HG02610 (cell line): ENCODE data around the gene FAH.

Experiments
- ATAC-seq: cut with Tn5 transposase; IDR thresholded peaks from one replicate; pipeline ENCODE4 v1.9.1; 2021; ENCODE audit warnings: mild to moderate bottlenecking, moderate library complexity; ENCODE audit not compliant: unreplicated experiment

The FAH gene

DNA sequence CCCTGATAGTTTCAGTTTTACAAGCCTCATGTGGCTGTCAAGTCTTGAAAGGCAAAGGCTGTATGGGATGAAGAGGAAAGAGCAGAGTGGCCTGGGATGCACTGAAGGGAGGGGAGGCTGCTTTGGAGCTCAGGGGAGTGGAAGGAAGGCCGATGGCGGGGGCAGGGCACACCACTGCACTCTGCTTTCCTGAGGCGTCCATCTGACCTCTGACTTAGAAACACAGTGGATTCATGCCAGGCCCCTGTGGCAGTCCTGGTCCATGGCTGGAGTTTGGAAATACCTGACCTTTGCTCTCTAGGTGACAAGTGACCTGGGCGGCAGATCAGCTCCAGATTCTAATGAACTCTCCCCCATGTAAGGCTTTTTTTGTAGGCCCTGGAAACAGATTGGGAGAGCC, 19.0 kb downstream of the FAH start:
- ATAC-seq = no peak

DNA sequence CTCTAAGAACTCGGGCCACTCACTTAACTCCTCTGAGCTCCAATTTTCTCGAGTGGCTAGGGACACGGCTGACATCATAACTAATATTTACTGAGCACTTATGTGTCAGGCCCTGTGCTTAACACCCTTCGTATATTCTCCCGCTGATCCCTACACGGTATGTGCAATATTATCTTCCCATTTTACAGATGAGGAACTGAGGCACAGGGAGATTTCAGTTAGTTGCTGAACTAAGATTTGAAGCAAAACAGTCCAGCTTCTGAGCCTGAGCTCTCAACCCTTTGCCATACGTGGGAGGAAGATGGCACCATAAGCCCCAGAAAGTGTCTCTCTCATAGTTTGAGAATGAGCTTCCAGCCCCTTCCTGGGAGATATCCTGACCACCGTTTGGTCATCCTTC, 19.6 kb downstream of the FAH start:
- no peak for ATAC-seq

DNA sequence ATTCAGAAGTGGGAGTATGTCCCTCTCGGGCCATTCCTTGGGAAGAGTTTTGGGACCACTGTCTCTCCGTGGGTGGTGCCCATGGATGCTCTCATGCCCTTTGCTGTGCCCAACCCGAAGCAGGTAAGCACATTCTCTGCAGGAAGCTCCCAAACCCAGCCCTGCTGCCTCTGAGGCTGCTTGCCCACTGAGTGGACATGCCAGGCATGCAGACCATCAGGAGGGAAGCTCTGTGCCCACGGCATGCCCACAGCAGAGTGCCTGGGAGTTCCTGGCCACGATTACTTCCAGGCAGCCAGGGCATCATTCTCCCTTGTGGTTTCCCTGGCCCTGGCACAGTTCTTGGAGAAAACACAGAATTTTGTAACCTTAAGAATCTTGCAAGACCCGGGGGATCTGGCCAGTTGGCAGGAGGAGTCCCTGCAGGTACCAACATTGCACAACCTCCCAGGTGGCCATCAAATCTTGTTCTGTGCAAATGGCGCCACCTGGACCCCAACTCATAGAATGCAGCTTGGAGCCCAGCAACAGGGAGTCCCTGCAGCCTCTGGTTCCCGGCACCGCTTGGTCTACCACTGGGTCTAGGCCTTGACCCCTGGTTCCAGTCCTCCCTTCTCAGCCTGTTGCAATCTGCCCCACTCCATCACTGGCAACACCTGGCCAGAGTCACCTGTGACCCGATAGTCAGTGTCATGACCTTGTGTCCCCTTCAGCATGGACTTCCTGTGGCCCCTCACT, 20.4 kb downstream of the FAH start:
- no peak for ATAC-seq

DNA sequence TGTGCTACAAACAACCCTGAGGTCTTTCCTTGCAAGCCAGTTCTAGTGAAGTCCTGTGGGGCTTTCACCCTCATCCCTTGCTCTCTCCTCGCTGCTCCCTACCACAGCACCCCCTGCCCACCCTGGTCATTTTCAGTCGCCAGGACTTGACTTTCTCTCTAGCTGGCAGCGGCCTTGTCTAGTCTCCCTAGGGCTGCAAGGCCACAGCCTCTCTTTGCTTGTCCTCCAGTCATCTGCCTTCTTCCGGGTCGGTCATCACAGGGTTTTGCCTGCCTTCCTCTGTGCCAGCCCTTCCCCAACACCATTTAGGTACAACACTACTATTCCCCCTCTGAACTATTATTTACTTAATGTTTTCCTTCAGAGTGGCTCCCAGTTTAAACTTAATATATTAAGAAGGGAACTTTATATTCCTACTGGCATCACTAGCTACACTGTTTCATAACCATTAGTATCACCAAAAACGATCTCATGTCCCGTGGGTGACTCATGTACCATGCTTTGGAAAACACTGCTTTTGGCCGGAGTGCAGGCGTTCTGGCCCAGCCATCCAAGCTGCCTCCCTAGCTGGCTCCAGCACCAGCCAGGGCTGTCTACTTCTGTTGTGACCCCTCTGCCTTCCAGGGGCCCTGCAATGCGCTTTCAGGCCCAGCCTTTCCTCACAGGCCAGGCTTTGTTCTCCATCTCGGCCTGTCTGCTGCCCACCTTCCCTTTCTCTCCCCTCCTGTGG, 21.4 kb downstream of the FAH start:
- no peak for ATAC-seq

DNA sequence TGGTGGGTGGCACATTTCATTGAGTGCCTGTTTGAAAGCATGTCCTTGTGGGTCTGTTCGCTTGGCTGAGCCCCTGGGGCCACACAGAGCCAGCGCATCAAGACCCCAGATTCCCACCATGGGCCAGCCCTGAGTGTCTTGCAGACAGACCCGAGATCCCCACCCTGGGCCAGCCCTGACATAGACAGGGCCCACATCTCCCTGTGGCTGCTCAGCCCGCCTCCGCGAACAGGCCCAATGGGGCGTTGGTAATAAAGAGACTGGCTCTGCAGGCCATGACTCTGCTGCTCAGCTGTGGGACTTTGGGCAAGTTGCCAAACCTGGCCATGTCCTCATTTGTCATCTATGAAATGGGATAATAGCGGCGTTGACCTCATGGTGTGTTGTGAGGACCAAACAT, 22.6 kb downstream of the FAH start:
- ATAC-seq = no peak

DNA sequence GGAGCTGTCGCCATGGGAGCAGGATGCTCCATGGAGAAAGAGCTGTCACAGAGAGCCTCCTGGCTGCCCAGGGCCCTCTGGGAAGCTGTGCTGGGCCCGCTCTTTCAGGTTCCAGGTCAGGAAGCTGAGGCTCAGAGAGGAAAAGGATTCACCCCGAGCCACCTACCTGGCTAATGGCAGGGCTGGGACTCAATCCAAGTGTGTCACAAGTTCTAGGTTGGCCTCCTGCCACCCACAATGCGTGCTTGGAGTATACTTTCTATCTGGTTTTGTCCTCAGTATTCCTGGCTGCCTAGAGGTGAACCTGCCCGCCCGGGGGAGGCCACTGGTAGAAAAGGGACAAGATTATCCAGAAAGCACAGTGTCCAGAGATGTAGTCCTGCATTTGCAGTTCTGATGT, 23.6 kb downstream of the FAH start:
- ATAC-seq = no peak

DNA sequence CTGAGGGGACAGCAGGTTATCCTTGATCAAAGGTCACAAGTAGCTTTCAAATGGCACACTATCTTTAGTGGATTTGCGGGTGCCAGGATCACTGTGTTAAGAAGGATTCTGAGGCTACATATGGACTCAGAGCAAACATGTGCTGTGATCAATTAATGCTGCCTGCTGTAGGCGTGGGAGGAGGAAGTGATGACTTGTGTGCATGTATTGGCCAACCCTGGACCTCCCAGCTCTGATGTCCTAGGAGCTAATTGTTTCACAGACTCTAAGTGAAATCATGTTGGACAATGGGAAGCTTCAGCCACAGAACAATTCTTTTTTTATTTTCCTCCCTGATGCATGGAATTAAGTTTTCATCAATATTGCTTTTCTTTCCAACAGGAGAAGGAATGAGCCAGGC, 24.4 kb downstream of the FAH start:
- ATAC-seq = no peak

DNA sequence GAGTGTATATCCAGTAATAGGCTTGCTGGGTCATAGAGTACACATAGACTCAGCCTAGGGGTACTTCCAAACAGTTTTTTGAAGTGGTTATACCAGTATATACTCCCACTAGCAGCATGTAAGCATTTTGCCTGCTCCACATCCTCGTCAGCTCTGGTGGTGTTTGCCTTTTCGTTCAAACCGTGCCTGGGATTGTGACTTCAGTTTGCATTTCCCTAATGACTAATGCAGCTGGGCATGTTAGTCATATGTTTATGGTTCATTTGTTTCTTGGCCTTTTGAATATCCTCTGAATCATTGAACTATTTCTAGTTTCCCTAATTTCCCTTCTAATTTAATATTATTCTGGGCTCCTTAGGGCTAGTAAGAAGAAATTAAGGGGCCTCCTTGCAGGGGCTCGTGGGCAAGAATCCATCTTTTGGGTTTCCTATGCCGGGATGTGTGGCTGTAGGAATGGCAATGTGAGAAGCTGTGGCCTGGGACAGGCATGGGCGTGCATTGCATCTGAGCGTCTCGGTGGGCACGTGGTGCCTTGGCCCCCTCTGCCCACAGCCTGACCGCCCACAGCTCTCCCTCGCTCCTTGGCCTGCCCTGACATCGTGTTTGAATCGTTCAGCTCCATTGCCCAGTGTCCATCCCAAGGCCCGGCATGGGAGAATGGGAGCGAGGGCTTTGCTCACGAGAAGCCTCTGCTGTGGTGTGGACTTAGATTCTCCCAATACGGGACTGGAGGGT, 26.4 kb downstream of the FAH start:
- no peak for ATAC-seq

DNA sequence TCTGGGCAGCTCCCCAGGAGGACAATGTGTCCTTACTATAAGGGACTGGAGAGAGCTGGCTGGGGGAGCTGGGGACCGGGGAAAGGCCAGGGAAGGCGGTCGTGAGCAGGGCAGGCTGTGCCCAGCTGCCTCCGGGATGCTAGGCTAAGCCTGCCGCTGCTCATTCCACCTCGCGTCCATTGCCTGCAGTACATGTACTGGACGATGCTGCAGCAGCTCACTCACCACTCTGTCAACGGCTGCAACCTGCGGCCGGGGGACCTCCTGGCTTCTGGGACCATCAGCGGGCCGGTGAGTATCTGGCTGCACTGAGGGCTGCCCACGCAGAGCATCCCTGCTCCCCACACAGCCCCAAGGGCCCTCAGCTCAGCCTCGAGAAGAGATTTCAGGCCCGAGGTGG, 27.1 kb downstream of the FAH start:
- ATAC-seq = no peak

DNA sequence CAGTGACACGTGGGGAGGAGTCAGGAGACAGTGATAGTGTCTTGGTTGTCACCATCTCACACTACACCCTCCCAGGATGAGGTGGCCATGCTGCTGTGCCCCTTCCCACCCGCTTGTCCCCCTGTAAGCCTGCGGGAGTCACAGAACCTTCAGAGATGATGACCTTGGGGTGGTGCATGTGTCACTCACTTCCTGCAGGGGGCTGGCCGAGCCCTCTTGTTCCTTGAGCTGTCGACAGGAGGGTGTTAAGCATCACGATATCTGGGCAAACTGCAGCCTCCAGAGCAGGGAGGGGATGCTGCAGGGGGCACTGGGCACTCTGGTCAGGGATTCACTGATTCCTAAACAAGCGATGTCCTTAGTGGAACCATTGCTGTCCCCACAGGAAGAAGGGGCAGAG, 27.7 kb downstream of the FAH start:
- ATAC-seq = no peak

DNA sequence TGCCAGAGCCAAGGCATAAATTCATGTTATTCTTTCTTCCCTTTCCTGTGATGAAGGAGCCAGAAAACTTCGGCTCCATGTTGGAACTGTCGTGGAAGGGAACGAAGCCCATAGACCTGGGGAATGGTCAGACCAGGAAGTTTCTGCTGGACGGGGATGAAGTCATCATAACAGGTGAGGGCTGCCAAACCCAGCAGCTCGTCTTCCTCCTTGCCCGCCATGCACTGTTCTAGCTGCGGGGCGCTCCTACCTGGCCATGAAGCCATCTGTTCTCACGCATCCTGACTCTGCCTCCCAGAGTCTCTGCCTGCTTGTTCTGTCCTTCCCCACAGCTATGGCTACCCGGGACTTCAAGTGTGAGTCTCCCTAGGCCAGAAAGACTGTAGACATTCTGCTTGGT, 28.2 kb downstream of the FAH start:
- no peak for ATAC-seq

DNA sequence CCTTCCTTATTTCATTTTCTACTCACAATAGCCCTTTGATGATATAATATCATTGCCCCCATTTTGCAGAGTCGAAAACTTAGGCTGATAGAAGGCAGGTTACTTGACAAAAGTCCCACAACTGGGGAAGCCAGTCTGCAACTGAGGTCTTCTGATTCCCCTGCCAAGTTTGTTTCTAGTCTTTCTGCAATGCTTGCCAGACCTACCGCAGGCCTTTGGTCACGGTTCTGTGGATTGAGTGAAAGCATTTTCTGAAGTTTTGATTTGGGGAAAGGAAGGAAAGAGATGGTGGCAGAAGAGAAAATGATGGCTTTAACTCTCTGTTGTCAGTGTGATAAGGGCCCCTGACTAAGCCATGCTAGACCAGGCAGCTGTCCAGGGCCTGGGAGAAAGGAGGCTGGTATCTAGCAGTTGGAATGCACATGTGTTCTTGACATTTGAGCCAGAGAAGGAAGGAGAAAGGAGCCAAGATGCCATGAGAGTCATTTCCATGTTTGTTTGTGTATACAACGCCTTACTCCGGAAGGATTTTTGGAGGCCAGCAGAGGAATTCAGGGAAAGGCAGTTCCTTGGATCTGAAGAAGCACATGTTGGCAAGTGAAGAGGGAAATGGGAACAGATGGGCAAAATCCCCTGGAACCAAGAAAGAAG, 29.9 kb downstream of the FAH start:
- no peak for ATAC-seq

DNA sequence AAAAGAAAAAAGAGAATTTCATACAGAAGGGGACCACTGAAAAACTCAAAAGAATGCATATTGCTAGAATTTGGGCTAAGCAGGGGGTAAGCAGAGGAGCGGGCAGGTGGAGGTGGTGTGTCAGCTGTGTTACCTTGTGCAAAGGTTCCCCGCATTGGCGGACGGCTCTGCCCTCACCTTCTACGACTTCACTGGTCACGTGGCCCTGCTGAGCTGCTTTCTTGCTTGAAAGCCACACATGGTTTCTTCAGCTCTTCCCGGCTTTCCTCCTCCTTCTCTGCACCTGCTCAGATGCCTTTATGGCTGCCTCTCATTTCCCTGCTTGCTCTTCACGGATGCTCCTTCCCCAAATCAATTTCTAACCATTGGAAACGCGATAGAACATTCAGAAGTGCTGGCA, 30.5 kb downstream of the FAH start:
- ATAC-seq = no peak

DNA sequence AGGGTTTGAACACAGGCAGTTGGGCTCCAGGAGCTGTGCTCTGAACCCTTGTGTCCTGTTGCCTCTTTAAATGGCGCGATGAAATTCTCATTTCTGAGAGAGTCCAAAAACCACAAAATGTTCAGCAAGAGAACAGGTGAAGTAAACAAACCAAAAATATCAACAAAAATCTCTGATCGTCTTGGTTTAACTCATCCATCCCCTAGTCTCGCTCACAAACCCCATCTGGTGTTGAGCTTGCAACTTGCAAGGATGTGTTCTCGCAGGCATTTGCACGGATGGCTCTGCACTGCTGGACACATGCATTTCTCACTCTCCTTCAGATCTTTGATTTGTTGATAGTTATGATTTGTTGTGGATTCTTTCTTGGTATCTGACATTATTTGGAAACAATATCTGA, 31.1 kb downstream of the FAH start:
- no peak for ATAC-seq

DNA sequence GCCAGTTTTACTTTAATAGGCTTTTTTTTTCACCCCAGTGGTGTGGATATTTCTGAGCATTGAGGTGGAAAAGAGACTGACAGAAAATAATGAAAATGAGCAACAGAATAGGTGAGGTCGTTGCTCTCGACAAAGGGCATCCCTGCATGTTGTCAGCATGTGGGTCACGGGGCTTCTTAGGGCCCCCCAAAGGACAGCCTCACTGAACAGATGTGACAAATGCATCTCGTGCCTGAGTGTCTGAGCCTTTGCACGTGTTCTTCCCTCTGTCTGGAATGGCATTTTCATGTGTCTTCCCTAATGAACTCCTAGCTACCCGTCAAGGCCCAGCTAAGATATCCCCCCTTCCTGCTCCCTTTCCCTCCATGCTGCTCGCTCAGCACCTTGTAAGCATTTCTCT, 31.8 kb downstream of the FAH start:
- ATAC-seq = no peak

DNA sequence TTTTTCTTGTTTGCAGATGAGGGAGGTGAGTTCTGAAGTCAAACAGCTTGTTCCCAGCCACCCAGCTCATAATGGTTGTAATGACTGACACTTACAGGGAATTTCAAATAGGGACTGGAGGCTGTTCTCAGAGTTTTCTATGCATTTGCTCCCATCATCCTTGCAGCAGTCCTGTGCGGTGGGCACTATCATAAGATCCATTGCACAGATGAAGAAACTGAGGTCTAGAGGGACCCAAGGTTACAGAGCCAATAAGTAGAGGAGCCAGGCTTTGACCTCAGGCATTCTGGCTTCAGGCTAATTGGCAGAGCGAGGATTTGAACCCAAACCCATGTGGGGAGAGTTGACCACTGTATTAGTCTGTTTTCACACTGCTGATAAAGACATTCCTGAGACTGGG, 32.4 kb downstream of the FAH start:
- no peak for ATAC-seq

DNA sequence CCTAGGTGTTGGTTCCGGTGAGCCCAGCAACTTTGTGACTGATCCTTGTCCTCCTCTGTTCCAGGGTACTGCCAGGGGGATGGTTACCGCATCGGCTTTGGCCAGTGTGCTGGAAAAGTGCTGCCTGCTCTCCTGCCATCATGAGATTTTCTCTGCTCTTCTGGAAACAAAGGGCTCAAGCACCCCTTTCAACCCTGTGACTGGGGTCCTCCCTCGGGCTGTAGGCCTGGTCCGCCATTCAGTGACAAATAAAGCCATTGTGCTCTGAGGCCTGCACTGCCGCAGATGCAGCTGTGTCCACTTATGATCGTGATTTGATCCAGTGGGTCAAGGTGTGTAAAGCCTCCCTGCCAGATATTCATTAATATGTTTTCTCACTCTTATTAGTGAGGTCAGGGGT, 33.3 kb downstream of the FAH start:
- ATAC-seq = no peak

DNA sequence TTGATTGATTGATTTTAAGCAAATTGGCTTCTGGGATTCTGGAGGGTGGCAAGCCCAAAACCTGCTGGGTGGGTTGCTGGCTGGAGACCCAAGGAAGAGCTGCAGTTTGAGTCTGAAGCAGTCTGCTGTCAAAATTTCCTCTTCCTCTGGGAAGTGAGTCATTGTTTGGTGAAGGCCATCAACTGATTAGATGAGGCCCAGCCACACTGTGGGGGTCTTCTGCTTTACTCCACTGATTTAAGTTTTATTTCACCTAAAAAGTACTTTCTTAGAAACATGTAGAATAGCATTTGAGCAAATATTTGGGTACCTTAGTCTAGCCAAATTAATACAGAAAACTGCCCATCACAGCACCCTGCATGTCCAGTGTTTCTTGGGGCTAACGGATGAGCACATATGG, 33.8 kb downstream of the FAH start:
- ATAC-seq = no peak

DNA sequence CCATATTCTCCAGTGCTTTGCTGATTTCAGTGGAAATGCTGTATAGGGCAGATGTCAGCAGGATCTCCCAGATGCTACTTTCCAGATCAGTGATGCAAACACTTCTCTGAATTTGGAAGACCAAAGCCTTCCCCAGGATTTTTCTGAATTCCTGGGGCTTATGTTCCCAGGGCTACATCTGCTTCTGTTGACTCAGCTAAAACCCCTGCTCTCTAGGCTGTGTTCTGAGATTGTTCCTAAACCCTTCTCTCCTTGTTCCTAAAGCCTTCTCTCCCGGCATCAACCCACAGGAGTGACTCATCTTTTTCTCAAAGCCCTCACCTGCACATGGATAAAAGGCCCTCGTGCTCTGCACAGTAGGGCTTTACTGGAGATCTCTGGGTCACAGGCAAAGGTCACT, 35.5 kb downstream of the FAH start:
- no peak for ATAC-seq

DNA sequence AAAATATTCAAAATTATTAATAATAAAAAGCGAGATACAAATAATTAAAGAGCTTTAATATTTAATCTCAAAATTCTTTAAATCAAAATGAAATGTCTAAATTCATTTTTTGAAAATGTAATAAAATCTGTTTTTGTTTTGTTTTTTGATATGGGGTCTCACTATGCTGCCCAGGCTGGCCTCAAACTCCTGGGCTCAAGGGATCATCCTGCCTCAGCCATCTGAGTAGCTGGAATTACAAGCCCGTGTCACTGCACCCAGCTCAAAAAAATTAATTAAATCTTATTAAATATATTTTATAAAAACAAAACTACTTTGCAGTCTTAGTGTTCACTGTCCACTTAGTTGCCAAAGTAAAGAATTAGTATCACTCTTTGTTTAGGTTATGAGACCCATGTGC, 38.4 kb downstream of the FAH start:
- ATAC-seq = no peak

DNA sequence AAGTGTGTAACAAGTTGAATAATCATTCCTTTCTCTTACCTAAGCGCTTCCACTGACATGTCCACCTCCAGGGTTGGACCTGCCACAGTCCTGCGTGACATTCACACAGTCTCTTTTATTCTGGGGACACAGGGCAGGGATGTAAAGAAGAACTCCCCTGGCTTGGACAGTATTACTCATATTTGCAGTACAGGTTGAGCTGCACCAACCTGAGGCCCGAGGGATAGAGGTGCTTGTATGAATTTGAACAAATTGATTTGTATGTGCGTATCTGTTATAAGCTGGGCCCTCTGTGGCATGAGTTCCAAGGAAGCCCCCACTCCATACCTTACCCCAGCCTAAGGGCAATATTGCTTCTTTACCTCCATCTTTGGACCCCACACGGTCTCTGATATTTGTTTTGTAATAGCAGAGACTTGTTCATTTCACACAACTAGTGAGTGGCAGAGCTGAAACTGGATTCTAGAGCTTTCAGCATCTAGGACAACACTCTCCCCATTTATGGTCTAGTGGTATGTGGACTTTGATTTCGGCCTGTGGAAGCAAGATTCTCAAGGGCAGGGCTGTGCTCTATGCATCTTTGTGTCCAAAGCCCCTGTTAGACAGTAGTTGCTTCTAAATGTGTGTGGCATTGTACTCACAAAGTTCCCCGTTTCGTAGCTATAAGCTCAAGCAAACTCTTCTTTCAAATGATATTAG, 39.2 kb downstream of the FAH start:
- ATAC-seq = no peak
